ENCODE results near the gene P2RY11.

GRCh38 chr19:10089801-10090375 lies 21.6 kb upstream of the P2RY11 start:
- TF ChIP-seq ZBTB7A (IDR thresholded peaks at IDR 0.05; ENCODE audit: low read depth) = no peak
- TF ChIP-seq MAX (IDR thresholded peaks at IDR 0.05) = no peak
- no peak for TF ChIP-seq RAD21 (IDR thresholded peaks at IDR 0.05; ENCODE audit: low read depth)
- no peak for TF ChIP-seq CREB1 (IDR thresholded peaks at IDR 0.05; ENCODE audit: low read depth)
- TF ChIP-seq YY1 (IDR thresholded peaks at IDR 0.05; ENCODE audit: low read depth) = no peak
- TF ChIP-seq EP300 (IDR thresholded peaks at IDR 0.05; ENCODE audit: borderline replicate concordance) = no peak
- no peak for TF ChIP-seq REST (IDR thresholded peaks at IDR 0.05; ENCODE audit: low read depth)
- no peak for TF ChIP-seq USF1 (IDR thresholded peaks at IDR 0.05)
- TF ChIP-seq TAF1 (IDR thresholded peaks at IDR 0.05; ENCODE audit: low read depth) = no peak
- no peak for TF ChIP-seq FOXM1 (IDR thresholded peaks at IDR 0.05; ENCODE audit: borderline replicate concordance, low read depth)
- TF ChIP-seq CEBPB (IDR thresholded peaks at IDR 0.05) = no peak

Data from Ishikawa (cell line).